HEK293 (cell line): ENCODE measurements around the gene E2F4.

Source experiments
- AEBP2 ChIP-seq: fragments of 450-650 bp; formaldehyde crosslinking; IDR thresholded peaks from 2 replicates; pipeline ENCODE4 v1.5.1; 2016; ENCODE audit warnings: missing biosample characterization, missing genetic modification characterization, borderline replicate concordance
- KLF17 ChIP-seq: fragments of 450-650 bp; formaldehyde crosslinking; IDR thresholded peaks from 2 replicates; pipeline ENCODE4 v1.5.1; 2016; ENCODE audit warnings: missing biosample characterization, missing genetic modification characterization
- OVOL3 ChIP-seq: fragments of 450-650 bp; formaldehyde crosslinking; IDR thresholded peaks from 2 replicates; pipeline ENCODE4 v1.5.1; 2016; ENCODE audit warnings: missing biosample characterization, missing genetic modification characterization
- PRDM4 ChIP-seq: fragments of 450-650 bp; formaldehyde crosslinking; IDR thresholded peaks from 2 replicates; pipeline ENCODE4 v1.5.1; 2017; ENCODE audit warnings: missing biosample characterization, missing genetic modification characterization
- SCRT1 ChIP-seq: fragments of 450-650 bp; formaldehyde crosslinking; IDR thresholded peaks from 2 replicates; pipeline ENCODE4 v1.5.1; 2016; ENCODE audit warnings: missing biosample characterization, missing genetic modification characterization, borderline replicate concordance
- ZBTB26 ChIP-seq: fragments of 450-650 bp; formaldehyde crosslinking; optimal IDR thresholded peaks from 2 replicates; pipeline ENCODE3; 2016; ENCODE audit warnings: missing biosample characterization, mild to moderate bottlenecking, missing genetic modification characterization
- ZEB2 ChIP-seq: fragments of 450-650 bp; formaldehyde crosslinking; IDR thresholded peaks from 2 replicates; pipeline ENCODE4 v1.5.1; 2016; ENCODE audit warnings: missing biosample characterization, missing genetic modification characterization
- ZFHX2 ChIP-seq: fragments of 450-650 bp; formaldehyde crosslinking; conservative IDR thresholded peaks from 2 replicates; pipeline ENCODE4 v1.5.1; 2016; ENCODE audit warnings: missing biosample characterization, missing genetic modification characterization
- ZNF132 ChIP-seq: fragments of 450-650 bp; formaldehyde crosslinking; IDR thresholded peaks from 2 replicates; pipeline ENCODE4 v1.5.1; 2017; ENCODE audit warnings: missing biosample characterization, missing genetic modification characterization, borderline replicate concordance
- ZNF140 ChIP-seq: fragments of 450-650 bp; formaldehyde crosslinking; IDR thresholded peaks from 2 replicates; pipeline ENCODE4 v1.5.1; 2016; ENCODE audit warnings: missing biosample characterization, missing genetic modification characterization
- ZNF155 ChIP-seq: fragments of 450-650 bp; formaldehyde crosslinking; IDR thresholded peaks from 2 replicates; pipeline ENCODE4 v1.5.1; 2016; ENCODE audit warnings: missing biosample characterization, missing genetic modification characterization
- ZNF214 ChIP-seq: fragments of 450-650 bp; formaldehyde crosslinking; IDR thresholded peaks from 2 replicates; pipeline ENCODE4 v1.5.1; 2017; ENCODE audit warnings: missing biosample characterization, mild to moderate bottlenecking, missing genetic modification characterization, borderline replicate concordance
- ZNF311 ChIP-seq: fragments of 450-650 bp; formaldehyde crosslinking; IDR thresholded peaks from 2 replicates; pipeline ENCODE4 v1.5.1; 2017; ENCODE audit warnings: missing biosample characterization, missing genetic modification characterization, borderline replicate concordance
- ZNF324 ChIP-seq: fragments of 450-650 bp; formaldehyde crosslinking; IDR thresholded peaks from 2 replicates; pipeline ENCODE4 v1.5.1; 2016; ENCODE audit warnings: missing biosample characterization, missing genetic modification characterization
- ZNF341 ChIP-seq: fragments of 450-650 bp; formaldehyde crosslinking; IDR thresholded peaks from 2 replicates; pipeline ENCODE4; 2016; ENCODE audit warnings: low read depth, missing biosample characterization, missing genetic modification characterization
- ZNF404 ChIP-seq: fragments of 450-650 bp; formaldehyde crosslinking; IDR thresholded peaks from 2 replicates; pipeline ENCODE4 v1.5.1; 2017; ENCODE audit warnings: missing biosample characterization, missing genetic modification characterization
- ZNF514 ChIP-seq: fragments of 450-650 bp; formaldehyde crosslinking; IDR thresholded peaks from 2 replicates; pipeline ENCODE4 v1.5.1; 2016; ENCODE audit warnings: missing biosample characterization, missing genetic modification characterization
- ZNF660 ChIP-seq: fragments of 450-650 bp; IDR thresholded peaks from 2 replicates; pipeline ENCODE4 v1.5.1; 2018; ENCODE audit warnings: missing biosample characterization, mild to moderate bottlenecking, missing genetic modification characterization
- ZNF677 ChIP-seq: fragments of 450-650 bp; IDR thresholded peaks from 2 replicates; pipeline ENCODE4 v1.5.0; 2018; ENCODE audit warnings: missing biosample characterization, mild to moderate bottlenecking, missing genetic modification characterization, moderate library complexity
- TF ChIP-seq, protein P1 (sequence below): fragments of 450-650 bp; formaldehyde crosslinking; IDR thresholded peaks from 2 replicates; pipeline ENCODE4 v1.5.1; 2016; ENCODE audit warnings: missing biosample characterization, missing genetic modification characterization
- TF ChIP-seq, protein P2 (sequence below): fragments of 450-650 bp; formaldehyde crosslinking; IDR thresholded peaks from 2 replicates; pipeline ENCODE4 v1.5.1; 2016; ENCODE audit warnings: missing biosample characterization, missing genetic modification characterization
- TF ChIP-seq, protein P3 (sequence below): fragments of 450-650 bp; IDR thresholded peaks from 2 replicates; pipeline ENCODE4 v1.5.1; 2018; ENCODE audit warnings: missing biosample characterization, missing genetic modification characterization
- TF ChIP-seq, protein P4 (sequence below): fragments of 450-650 bp; formaldehyde crosslinking; IDR thresholded peaks from 2 replicates; pipeline ENCODE4 v1.5.1; 2016; ENCODE audit warnings: missing biosample characterization, missing genetic modification characterization

The E2F4 gene

DNA sequence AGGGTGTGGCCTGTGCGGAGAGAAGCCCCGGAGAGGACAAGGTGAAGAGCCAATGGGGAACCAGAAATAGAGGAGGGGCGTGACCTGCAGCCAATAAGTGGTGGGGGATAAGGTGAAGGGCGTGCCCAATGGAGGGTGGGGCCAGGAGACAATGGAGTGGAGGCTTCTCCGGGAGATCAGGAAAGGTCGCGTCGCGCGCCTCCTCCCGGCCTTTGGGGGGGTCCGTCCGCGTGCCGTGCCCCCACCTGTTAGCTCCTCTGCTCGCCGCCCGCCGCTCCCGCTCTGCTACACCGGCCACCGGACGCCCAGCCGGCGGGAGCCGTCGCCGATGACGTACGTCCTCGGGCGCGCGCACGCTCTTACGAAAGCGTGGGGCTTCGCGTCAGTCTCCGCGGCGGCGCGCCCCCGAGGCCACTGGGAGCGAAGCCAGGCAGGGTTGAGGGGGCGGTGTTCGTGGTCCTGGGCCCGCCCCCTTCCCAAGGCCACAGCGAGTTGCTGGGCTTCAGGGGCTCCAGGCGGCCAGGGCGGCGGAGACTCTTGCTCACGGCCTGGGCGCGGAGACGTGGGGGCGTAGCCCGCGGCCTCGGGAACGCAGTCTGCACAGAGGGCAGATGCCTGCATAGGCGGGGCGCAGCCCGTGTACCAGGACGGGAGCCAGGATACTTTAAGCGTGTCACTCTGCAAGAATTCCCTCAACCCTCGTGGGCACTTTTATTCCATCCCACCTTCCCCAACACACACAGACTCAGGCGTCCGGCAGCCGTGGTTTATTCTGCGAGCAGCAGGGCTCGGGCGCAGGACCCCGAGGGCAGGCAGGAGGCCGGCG lies 8.1 kb upstream of the E2F4 start, which contains the start of gene MATCAP1 (continued):
- TF ChIP-seq, protein P1, sequence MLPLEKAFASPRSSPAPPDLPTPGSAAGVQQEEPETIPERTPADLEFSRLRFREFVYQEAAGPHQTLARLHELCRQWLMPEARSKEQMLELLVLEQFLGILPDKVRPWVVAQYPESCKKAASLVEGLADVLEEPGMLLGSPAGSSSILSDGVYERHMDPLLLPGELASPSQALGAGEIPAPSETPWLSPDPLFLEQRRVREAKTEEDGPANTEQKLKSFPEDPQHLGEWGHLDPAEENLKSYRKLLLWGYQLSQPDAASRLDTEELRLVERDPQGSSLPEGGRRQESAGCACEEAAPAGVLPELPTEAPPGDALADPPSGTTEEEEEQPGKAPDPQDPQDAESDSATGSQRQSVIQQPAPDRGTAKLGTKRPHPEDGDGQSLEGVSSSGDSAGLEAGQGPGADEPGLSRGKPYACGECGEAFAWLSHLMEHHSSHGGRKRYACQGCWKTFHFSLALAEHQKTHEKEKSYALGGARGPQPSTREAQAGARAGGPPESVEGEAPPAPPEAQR (tag by site-specific recombination): no peak
- TF ChIP-seq ZNF514 (tag by site-specific recombination): no peak
- TF ChIP-seq ZNF214 (tag by site-specific recombination): no peak
- no peak; the same call in 1 of the 2 replicates for TF ChIP-seq SCRT1 (tag by site-specific recombination)
- no peak for TF ChIP-seq ZNF677 (tag by site-specific recombination)
- TF ChIP-seq ZNF341 (tag by site-specific recombination): no peak
- TF ChIP-seq ZFHX2 (tag by site-specific recombination): peak; percentile 86
- TF ChIP-seq AEBP2 (tag by site-specific recombination): no peak
- TF ChIP-seq, protein P2, sequence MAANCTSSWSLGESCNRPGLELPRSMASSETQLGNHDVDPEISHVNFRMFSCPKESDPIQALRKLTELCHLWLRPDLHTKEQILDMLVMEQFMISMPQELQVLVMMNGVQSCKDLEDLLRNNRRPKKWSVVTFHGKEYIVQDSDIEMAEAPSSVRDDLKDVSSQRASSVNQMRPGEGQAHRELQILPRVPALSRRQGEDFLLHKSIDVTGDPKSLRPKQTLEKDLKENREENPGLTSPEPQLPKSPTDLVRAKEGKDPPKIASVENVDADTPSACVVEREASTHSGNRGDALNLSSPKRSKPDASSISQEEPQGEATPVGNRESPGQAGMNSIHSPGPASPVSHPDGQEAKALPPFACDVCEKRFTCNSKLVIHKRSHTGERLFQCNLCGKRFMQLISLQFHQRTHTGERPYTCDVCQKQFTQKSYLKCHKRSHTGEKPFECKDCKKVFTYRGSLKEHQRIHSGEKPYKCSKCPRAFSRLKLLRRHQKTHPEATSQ (tag by site-specific recombination): no peak
- TF ChIP-seq KLF17 (tag by site-specific recombination): peak; percentile 72; the same call in 1 of the 2 replicates
- no peak for TF ChIP-seq ZNF140 (tag by site-specific recombination)
- peak; percentile 8; the same call in 1 of the 2 replicates for TF ChIP-seq PRDM4
- TF ChIP-seq ZNF132 (tag by site-specific recombination): no peak
- TF ChIP-seq ZNF404 (tag by site-specific recombination): no peak
- peak; percentile 99 for TF ChIP-seq ZBTB26
- TF ChIP-seq, protein P3, sequence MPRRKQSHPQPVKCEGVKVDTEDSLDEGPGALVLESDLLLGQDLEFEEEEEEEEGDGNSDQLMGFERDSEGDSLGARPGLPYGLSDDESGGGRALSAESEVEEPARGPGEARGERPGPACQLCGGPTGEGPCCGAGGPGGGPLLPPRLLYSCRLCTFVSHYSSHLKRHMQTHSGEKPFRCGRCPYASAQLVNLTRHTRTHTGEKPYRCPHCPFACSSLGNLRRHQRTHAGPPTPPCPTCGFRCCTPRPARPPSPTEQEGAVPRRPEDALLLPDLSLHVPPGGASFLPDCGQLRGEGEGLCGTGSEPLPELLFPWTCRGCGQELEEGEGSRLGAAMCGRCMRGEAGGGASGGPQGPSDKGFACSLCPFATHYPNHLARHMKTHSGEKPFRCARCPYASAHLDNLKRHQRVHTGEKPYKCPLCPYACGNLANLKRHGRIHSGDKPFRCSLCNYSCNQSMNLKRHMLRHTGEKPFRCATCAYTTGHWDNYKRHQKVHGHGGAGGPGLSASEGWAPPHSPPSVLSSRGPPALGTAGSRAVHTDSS (tag by site-specific recombination): no peak
- peak; percentile 61; the same call in 1 of the 2 replicates for TF ChIP-seq ZNF660
- TF ChIP-seq ZNF324: no peak
- no peak for TF ChIP-seq ZNF311 (tag by site-specific recombination)
- no peak for TF ChIP-seq ZNF155 (tag by site-specific recombination)
- TF ChIP-seq OVOL3: no peak
- peak; percentile 95 for TF ChIP-seq ZEB2 (tag by site-specific recombination)
- TF ChIP-seq, protein P4, sequence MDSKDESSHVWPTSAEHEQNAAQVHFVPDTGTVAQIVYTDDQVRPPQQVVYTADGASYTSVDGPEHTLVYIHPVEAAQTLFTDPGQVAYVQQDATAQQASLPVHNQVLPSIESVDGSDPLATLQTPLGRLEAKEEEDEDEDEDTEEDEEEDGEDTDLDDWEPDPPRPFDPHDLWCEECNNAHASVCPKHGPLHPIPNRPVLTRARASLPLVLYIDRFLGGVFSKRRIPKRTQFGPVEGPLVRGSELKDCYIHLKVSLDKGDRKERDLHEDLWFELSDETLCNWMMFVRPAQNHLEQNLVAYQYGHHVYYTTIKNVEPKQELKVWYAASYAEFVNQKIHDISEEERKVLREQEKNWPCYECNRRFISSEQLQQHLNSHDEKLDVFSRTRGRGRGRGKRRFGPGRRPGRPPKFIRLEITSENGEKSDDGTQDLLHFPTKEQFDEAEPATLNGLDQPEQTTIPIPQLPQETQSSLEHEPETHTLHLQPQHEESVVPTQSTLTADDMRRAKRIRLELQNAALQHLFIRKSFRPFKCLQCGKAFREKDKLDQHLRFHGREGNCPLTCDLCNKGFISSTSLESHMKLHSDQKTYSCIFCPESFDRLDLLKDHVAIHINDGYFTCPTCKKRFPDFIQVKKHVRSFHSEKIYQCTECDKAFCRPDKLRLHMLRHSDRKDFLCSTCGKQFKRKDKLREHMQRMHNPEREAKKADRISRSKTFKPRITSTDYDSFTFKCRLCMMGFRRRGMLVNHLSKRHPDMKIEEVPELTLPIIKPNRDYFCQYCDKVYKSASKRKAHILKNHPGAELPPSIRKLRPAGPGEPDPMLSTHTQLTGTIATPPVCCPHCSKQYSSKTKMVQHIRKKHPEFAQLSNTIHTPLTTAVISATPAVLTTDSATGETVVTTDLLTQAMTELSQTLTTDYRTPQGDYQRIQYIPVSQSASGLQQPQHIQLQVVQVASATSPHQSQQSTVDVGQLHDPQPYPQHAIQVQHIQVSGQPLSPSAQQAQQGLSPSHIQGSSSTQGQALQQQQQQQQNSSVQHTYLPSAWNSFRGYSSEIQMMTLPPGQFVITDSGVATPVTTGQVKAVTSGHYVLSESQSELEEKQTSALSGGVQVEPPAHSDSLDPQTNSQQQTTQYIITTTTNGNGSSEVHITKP (tag by site-specific recombination): peak; percentile 37
